ENCODE measurements around the gene LILRB1. TPM values are rescaled to one million over a fixed set of nuclear protein-coding genes. Genes with fewer than 3 reads are reported as not detected.

The LILRB1 gene
- total and polyA plus RNA-seq, 4 donors = 1.3 to 10.6 (median 4.9) TPM

- Histone ChIP-seq H3K27ac (ENCODE audit: low read depth in 1 of 2, low read length in 2 of 2) (no peak overlapping the region), H3K4me3 (ENCODE audit: low read depth in 1 of 3, low read length in 3 of 3) (no peak overlapping the region), H3K36me3 (ENCODE audit: control insufficient read depth in 4 of 4, insufficient read depth in 3 of 4, low read depth in 1 of 4, low read length in 3 of 4) (no peaks in the 10 kb centered on the region), H3K9ac (ENCODE audit: low read depth in 1 of 2, low read length in 2 of 2) (no peak overlapping the region), H3K9me3 (ENCODE audit: control insufficient read depth in 4 of 4, low read length in 3 of 4) (no peaks in the 10 kb centered on the region), H3K27me3 (ENCODE audit: control insufficient read depth in 4 of 4, insufficient read depth in 4 of 4, low read length in 3 of 4) (peaks cover 0 to 4% (median under 1%) of the 10 kb centered on the region in 4 donors), H3K4me1 (ENCODE audit: control insufficient read depth in 4 of 4, insufficient read depth in 4 of 4, low read length in 3 of 4) (no peaks in the 10 kb centered on the region)
- 30% methylated on average over 6 of the region's 6 CpGs for WGBS
- no peak for DNase-seq (ENCODE audit: low spot score)
- TF ChIP-seq CTCF (IDR thresholded peaks at IDR 0.05; ENCODE audit: low read depth, low read length, missing input control) (peak; percentile 45), SP1 (IDR thresholded peaks at IDR 0.05) (no peak), RAD21 (IDR thresholded peaks at IDR 0.05) (peak; percentile 57 to 71), GABPA (IDR thresholded peaks at IDR 0.05 in 1 of 2, conservative IDR thresholded peaks at IDR 0.05 in 1 of 2) (no peak)
These were observed 23.0 kb downstream of the LILRB1 start for GRCh38 chr19:54653181-54653809.

GRCh38 chr19:54654447-54655321, 24.4 kb downstream of the LILRB1 start:
- TF ChIP-seq MAX (IDR thresholded peaks at IDR 0.05) (no peak), REST (IDR thresholded peaks at IDR 0.05) (no peak), CTCF (IDR thresholded peaks at IDR 0.05; ENCODE audit: low read depth, low read length, missing input control) (no peak), ATF3 (IDR thresholded peaks at IDR 0.05) (no peak)
- Histone ChIP-seq H3K9me3 (ENCODE audit: control insufficient read depth in 4 of 4, low read length in 3 of 4) (no peaks in the 10 kb centered on the region), H3K9ac (ENCODE audit: low read depth in 1 of 2, low read length in 2 of 2) (no peak overlapping the region), H3K4me1 (ENCODE audit: control insufficient read depth in 4 of 4, insufficient read depth in 4 of 4, low read length in 3 of 4) (no peaks in the 10 kb centered on the region), H3K27me3 (ENCODE audit: control insufficient read depth in 4 of 4, insufficient read depth in 4 of 4, low read length in 3 of 4) (peaks cover 0 to 4% (median under 1%) of the 10 kb centered on the region in 4 donors), H3K4me3 (ENCODE audit: low read depth in 1 of 3, low read length in 3 of 3) (no peak overlapping the region), H3K27ac (ENCODE audit: low read depth in 1 of 2, low read length in 2 of 2) (no peak overlapping the region), H3K36me3 (ENCODE audit: control insufficient read depth in 4 of 4, insufficient read depth in 3 of 4, low read depth in 1 of 4, low read length in 3 of 4) (no peaks in the 10 kb centered on the region)
- no peak for DNase-seq (ENCODE audit: low spot score)
- 71% methylated on average over 14 of the region's 14 CpGs for WGBS

Measured in liver (tissue), 9 donors.